Vagina (tissue), 2 donors: Measurements from ENCODE around the gene PPFIBP1.

Source experiments
- POLR2A ChIP-seq, 2 donors: fragments of 450-650 bp; IDR thresholded peaks; one replicate each; pipeline ENCODE4 v1.6.1; 2017; ENCODE audit warnings: antibody characterized with exemption in 2 of 2, mild to moderate bottlenecking in 2 of 2, moderate library complexity in 2 of 2
- POLR2AphosphoS5 ChIP-seq, 2 donors: sonication (generic); formaldehyde crosslinking; IDR thresholded peaks; one replicate each; pipeline ENCODE4 v1.9.0; 2017; ENCODE audit warnings: antibody characterized with exemption in 2 of 2, mild to moderate bottlenecking in 2 of 2, low read depth in 1 of 2; ENCODE audit not compliant: insufficient read depth in 1 of 2
- TF ChIP-seq, protein P1 (sequence below), 3 experiments: fragments of 450-650 bp in 2 of 3; fragments of 200-600 bp in 1 of 3; sonication (generic) in 1 of 3; IDR thresholded peaks; one replicate each; pipeline ENCODE4 v1.5.1; 2017 to 2019; ENCODE audit warnings: antibody characterized with exemption in 3 of 3, mild to moderate bottlenecking in 2 of 3, moderate library complexity in 2 of 3

DNA sequence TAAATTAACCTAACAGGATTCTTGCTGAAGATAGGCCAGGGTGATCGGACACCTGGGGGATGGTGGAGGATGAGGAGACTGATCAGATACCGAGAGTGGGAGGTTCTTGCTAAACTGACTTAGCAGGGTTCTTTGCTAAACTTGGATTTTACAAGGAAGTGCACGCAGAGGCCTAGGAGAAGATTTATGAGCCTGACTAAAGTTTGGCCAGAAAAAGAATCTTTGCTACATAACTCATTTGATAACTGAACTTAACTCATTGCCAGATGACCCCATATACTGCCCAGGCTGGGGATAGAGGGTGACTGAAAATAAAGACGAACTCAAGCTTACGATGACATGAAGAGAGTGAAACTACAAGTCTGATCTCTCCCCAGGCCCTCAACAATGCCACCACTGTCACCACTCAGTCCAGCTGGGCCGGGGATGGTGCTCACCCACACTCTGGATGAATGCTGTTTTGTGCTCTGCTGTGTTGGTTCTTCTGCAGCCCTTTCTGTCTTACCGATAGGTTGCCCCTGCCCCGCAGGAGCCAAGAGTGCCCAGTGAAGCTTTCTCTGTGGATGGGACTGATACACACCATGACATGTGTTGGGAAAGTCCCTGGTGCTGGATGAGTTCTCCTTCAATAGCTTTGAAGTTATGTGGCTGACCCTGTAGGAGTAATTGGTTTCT, 29.0 kb downstream of the PPFIBP1 start:
- TF ChIP-seq, protein P1, sequence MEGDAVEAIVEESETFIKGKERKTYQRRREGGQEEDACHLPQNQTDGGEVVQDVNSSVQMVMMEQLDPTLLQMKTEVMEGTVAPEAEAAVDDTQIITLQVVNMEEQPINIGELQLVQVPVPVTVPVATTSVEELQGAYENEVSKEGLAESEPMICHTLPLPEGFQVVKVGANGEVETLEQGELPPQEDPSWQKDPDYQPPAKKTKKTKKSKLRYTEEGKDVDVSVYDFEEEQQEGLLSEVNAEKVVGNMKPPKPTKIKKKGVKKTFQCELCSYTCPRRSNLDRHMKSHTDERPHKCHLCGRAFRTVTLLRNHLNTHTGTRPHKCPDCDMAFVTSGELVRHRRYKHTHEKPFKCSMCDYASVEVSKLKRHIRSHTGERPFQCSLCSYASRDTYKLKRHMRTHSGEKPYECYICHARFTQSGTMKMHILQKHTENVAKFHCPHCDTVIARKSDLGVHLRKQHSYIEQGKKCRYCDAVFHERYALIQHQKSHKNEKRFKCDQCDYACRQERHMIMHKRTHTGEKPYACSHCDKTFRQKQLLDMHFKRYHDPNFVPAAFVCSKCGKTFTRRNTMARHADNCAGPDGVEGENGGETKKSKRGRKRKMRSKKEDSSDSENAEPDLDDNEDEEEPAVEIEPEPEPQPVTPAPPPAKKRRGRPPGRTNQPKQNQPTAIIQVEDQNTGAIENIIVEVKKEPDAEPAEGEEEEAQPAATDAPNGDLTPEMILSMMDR (IDR thresholded peaks at IDR 0.05) = no peak
- TF ChIP-seq POLR2A (IDR thresholded peaks at IDR 0.05) = no peak
- TF ChIP-seq POLR2AphosphoS5 (IDR thresholded peaks at IDR 0.05; ENCODE audit: insufficient read depth in 1 of 2, low read depth in 1 of 2) = no peak
